SH-SY5Y (cell line): ENCODE measurements around the gene AP1B1.

ENCODE experiments used
- GATA2 ChIP-seq: IDR thresholded peaks from 2 replicates; pipeline ENCODE4 v1.6.1; 2011; ENCODE audit warnings: mild to moderate bottlenecking, low read depth, low read length
- GATA3 ChIP-seq: IDR thresholded peaks from 2 replicates; pipeline ENCODE4 v1.6.1; 2011; ENCODE audit warnings: low read depth, mild to moderate bottlenecking, low read length, moderate library complexity

- TF ChIP-seq GATA3 (no peak), GATA2 (no peak)
These were observed 61.9 kb downstream of the AP1B1 start for GRCh38 chr22:29326481-29326880.
